Measurements from ENCODE around the gene AOPEP. TPM values are rescaled to one million over a fixed set of nuclear protein-coding genes. Genes with fewer than 3 reads are reported as not detected.

The AOPEP gene
- total RNA-seq, 1 donor from 2014 or later, result 25.8 TPM

DNA sequence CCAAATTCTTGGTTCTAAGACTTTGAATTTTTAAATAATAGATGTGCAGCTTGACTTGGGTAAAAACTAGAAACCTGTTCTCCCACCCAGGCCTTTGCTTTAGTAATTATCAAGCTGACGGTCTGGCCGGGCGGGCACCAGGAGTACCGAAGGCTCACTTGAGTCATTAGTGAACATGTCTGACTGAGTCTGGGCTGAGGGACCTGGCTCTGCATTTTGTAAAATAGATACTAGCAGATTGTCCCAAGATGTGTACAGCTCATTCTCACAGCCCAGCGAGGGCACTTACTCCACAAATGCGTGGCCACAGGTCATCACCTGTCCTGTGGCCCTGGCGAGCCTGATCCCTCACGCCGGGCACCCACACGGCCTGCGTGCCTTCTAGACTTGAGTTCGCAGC, 374.8 kb downstream of the AOPEP start:
- peaks cover 8% of the 10 kb centered on the region for H3K9me3 Mint-ChIP-seq (ENCODE audit: unreplicated experiment)
- peaks cover 4% of the 10 kb centered on the region for H3K36me3 Mint-ChIP-seq (ENCODE audit: unreplicated experiment)
- peak overlapping the region; percentile 39 for H3K27ac Mint-ChIP-seq (ENCODE audit: unreplicated experiment)
- H3K27me3 Mint-ChIP-seq (ENCODE audit: unreplicated experiment), result peaks cover 8% of the 10 kb centered on the region
- DNase-seq, result no peak
- TF ChIP-seq, protein P1, sequence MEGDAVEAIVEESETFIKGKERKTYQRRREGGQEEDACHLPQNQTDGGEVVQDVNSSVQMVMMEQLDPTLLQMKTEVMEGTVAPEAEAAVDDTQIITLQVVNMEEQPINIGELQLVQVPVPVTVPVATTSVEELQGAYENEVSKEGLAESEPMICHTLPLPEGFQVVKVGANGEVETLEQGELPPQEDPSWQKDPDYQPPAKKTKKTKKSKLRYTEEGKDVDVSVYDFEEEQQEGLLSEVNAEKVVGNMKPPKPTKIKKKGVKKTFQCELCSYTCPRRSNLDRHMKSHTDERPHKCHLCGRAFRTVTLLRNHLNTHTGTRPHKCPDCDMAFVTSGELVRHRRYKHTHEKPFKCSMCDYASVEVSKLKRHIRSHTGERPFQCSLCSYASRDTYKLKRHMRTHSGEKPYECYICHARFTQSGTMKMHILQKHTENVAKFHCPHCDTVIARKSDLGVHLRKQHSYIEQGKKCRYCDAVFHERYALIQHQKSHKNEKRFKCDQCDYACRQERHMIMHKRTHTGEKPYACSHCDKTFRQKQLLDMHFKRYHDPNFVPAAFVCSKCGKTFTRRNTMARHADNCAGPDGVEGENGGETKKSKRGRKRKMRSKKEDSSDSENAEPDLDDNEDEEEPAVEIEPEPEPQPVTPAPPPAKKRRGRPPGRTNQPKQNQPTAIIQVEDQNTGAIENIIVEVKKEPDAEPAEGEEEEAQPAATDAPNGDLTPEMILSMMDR (IDR thresholded peaks at IDR 0.05; ENCODE audit: partially characterized antibody, unreplicated experiment), result no peak
- no peak overlapping the region for H3K4me3 Mint-ChIP-seq (ENCODE audit: unreplicated experiment)
- peaks cover 42% of the 10 kb centered on the region for H3K4me1 Mint-ChIP-seq (ENCODE audit: low read depth, unreplicated experiment)

DNA sequence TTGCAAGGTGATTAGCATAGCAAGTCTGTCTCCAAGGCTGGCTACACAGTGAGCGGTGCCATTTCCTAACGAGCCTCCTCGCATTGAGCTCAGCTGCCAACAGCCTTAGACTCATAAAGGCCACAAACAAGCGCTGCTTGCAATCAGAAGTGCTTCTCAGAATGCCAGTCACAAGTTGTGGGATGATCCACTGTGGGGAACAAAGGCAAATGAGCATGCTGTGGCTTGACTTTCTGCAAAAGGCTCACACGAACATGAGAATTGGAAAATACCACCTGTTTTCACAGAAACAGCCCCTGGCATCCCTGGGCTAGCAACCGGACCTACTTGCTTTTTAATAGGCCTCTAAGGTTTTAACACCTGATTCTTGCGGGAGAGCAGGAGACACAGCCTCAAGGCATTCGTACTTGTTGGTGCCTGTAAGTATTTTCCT, 375.5 kb downstream of the AOPEP start:
- H3K4me3 Mint-ChIP-seq (ENCODE audit: unreplicated experiment), result no peak overlapping the region
- no peak overlapping the region for H3K27ac Mint-ChIP-seq (ENCODE audit: unreplicated experiment)
- no peak for DNase-seq
- peaks cover 8% of the 10 kb centered on the region for H3K27me3 Mint-ChIP-seq (ENCODE audit: unreplicated experiment)
- peaks cover 4% of the 10 kb centered on the region for H3K36me3 Mint-ChIP-seq (ENCODE audit: unreplicated experiment)
- TF ChIP-seq, protein P1 (IDR thresholded peaks at IDR 0.05; ENCODE audit: partially characterized antibody, unreplicated experiment), result no peak
- peaks cover 8% of the 10 kb centered on the region for H3K9me3 Mint-ChIP-seq (ENCODE audit: unreplicated experiment)
- H3K4me1 Mint-ChIP-seq (ENCODE audit: low read depth, unreplicated experiment), result peaks cover 43% of the 10 kb centered on the region

DNA sequence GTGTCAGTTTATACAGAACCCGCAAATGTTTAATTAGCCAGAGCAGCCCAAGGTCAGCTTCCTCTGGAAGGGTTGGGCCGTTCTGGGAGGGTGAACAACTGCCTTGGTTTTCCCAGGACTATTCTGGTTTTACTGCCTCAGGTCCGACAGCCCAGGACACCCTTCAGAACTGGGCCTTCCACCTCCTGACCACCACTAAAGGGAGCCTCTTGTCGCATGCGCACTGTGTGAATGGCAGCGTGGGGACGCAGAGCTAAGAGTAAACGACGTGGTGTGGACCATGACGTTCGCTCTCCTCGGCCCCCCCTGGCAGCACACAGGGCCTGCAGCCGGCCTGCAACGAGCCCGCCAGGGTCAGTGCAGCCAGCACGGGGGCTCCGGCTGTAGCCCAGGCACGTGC, 376.1 kb downstream of the AOPEP start:
- Mint-ChIP-seq H3K9me3 (ENCODE audit: unreplicated experiment) (peaks cover 8% of the 10 kb centered on the region), H3K4me3 (ENCODE audit: unreplicated experiment) (no peak overlapping the region), H3K36me3 (ENCODE audit: unreplicated experiment) (peaks cover 4% of the 10 kb centered on the region), H3K27me3 (ENCODE audit: unreplicated experiment) (peaks cover 8% of the 10 kb centered on the region), H3K27ac (ENCODE audit: unreplicated experiment) (no peak overlapping the region), H3K4me1 (ENCODE audit: low read depth, unreplicated experiment) (peaks cover 44% of the 10 kb centered on the region)
- no peak for DNase-seq
- TF ChIP-seq, protein P1 (IDR thresholded peaks at IDR 0.05; ENCODE audit: partially characterized antibody, unreplicated experiment), result peak; percentile 8

DNA sequence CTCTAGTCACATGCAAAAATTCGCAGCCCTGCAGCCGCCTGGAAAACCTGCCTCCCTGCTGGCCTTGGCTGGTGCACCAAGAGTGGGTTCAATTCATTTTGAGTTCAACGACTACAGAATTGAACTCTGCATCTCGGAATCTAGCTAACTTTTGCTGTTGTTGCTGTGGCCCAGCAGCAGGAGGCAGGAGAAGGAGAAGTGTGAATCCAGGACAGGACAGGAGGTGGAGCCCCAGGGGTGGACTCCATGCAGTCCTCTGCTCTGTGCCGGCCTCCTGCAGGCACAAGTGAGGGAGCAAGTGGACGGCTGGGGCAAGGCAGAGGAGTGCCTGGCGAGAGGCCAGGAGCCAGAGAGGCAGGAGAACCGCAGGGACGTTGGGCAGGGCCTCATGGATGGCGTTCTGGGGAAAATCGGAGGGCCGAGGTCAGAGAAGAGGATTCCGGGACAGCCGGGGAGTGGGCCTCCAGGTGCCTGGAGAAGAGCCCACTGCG, 376.8 kb downstream of the AOPEP start:
- Mint-ChIP-seq H3K27ac (ENCODE audit: unreplicated experiment) (peak overlapping the region; percentile 77), H3K4me1 (ENCODE audit: low read depth, unreplicated experiment) (peaks cover 44% of the 10 kb centered on the region), H3K9me3 (ENCODE audit: unreplicated experiment) (peaks cover 8% of the 10 kb centered on the region), H3K4me3 (ENCODE audit: unreplicated experiment) (no peak overlapping the region), H3K27me3 (ENCODE audit: unreplicated experiment) (peaks cover 8% of the 10 kb centered on the region), H3K36me3 (ENCODE audit: unreplicated experiment) (peaks cover 4% of the 10 kb centered on the region)
- TF ChIP-seq, protein P1 (IDR thresholded peaks at IDR 0.05; ENCODE audit: partially characterized antibody, unreplicated experiment), result peak; percentile 0
- DNase-seq, result no peak

DNA sequence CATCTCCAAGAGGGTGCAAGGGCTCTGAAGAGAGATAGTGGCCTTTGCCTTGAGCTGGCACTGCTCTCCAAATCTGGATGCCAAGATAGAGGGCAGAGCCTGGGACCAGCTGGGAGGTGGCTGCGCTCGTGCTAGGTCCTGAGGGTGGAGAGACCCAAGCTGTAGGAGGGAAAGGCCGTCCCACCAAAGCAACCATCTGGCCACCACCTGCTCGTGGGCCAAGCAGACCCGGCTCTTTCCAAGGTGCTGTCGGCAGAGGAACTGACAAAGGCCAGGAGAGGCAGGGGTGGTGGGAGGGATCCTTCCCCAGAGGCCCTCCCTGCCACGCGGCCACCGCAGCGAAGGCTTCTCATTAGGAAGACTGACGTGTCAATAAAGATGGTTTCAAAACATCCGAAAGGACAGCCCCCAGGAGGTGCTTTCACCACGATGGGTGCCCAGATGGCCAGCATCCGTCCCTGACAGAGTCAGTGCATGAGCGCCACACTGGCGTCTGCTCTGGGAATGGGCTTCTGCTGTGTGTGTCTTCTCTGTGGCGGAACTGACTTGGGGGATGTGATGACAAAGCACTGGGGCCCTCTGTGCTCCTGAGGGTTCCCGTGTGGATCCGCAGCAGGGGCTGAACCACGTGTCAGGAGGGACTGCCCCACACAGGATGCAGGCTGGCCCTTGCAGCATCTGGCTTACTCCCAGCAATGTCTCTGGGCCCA, 377.5 kb downstream of the AOPEP start:
- Mint-ChIP-seq H3K27ac (ENCODE audit: unreplicated experiment) (peak overlapping the region; percentile 64), H3K9me3 (ENCODE audit: unreplicated experiment) (peaks cover 6% of the 10 kb centered on the region), H3K36me3 (ENCODE audit: unreplicated experiment) (peaks cover 4% of the 10 kb centered on the region), H3K4me1 (ENCODE audit: low read depth, unreplicated experiment) (peaks cover 39% of the 10 kb centered on the region), H3K4me3 (ENCODE audit: unreplicated experiment) (no peak overlapping the region), H3K27me3 (ENCODE audit: unreplicated experiment) (peaks cover 6% of the 10 kb centered on the region)
- TF ChIP-seq, protein P1 (IDR thresholded peaks at IDR 0.05; ENCODE audit: partially characterized antibody, unreplicated experiment), result no peak
- DNase-seq, result peak; percentile 49
